WTC11 (cell line): ENCODE data around the gene TMED4. TPM values are rescaled to one million over a fixed set of nuclear protein-coding genes. Genes with fewer than 3 reads are reported as not detected.

Experiments used
- ATAC-seq: fragments of 200-7000 bp; cut with Tn5 transposase; 2 replicates; pipeline ENCODE4 v1.10.0; 2021; ENCODE audit warnings: mild to moderate bottlenecking, moderate library complexity
- CTCF ChIA-PET: fragments of 300-600 bp; sonication (Branson Sonifier 250); formaldehyde crosslinking; loops from one replicate; lab custom pipeline; 2021; ENCODE audit warnings: antibody characterized with exemption; lab: Charles Lee
- POLR2A ChIA-PET: fragments of 350-600 bp; sonication (Branson Sonifier 250); formaldehyde crosslinking; loops from one replicate; lab custom pipeline; 2021; ENCODE audit warnings: antibody characterized with exemption; lab: Charles Lee
- DNase-seq: peaks from one replicate; pipeline ENCODE4 v3.0.0; 2021; ENCODE audit warnings: low spot score
- H3K27ac Mint-ChIP-seq: 2 replicates; pipeline ENCODE4 v1.8.0; 2021; ENCODE audit warnings: mixed read lengths
- H3K27me3 Mint-ChIP-seq: 2 replicates; pipeline ENCODE4 v1.8.0; 2021; ENCODE audit warnings: low read depth, mild to moderate bottlenecking, moderate library complexity, mixed read lengths
- H3K36me3 Mint-ChIP-seq: 2 replicates; pipeline ENCODE4 v1.8.0; 2021; ENCODE audit warnings: mixed read lengths
- H3K4me1 Mint-ChIP-seq: 2 replicates; pipeline ENCODE4 v1.8.0; 2022; ENCODE audit warnings: mixed read lengths
- H3K4me3 Mint-ChIP-seq: 2 replicates; pipeline ENCODE4 v1.8.0; 2021; ENCODE audit warnings: mild to moderate bottlenecking, moderate library complexity, mixed read lengths
- H3K9me3 Mint-ChIP-seq: 2 replicates; pipeline ENCODE4 v1.8.0; 2021; ENCODE audit warnings: mixed read lengths
- ATF3 ChIP-seq: sonication (generic); formaldehyde crosslinking; conservative IDR thresholded peaks from 2 replicates; pipeline ENCODE4 v1.8.1; 2022; ENCODE audit warnings: mild to moderate bottlenecking, missing genetic modification reagents
- ELF4 ChIP-seq: sonication (generic); formaldehyde crosslinking; IDR thresholded peaks from 2 replicates; pipeline ENCODE4 v1.8.1; 2022; ENCODE audit warnings: low read depth, mild to moderate bottlenecking, moderate library complexity, missing genetic modification reagents
- FOXK1 ChIP-seq: sonication (generic); formaldehyde crosslinking; IDR thresholded peaks from 2 replicates; pipeline ENCODE4 v1.8.0; 2022; ENCODE audit warnings: mild to moderate bottlenecking, moderate library complexity, missing genetic modification reagents
- IRF2 ChIP-seq: sonication (generic); formaldehyde crosslinking; IDR thresholded peaks from 2 replicates; pipeline ENCODE4 v1.8.0; 2022; ENCODE audit warnings: low read depth, missing genetic modification reagents, borderline replicate concordance
- KAT7 ChIP-seq: sonication (generic); formaldehyde crosslinking; IDR thresholded peaks from 2 replicates; pipeline ENCODE4 v1.8.1; 2023; ENCODE audit warnings: missing genetic modification reagents, mild to moderate bottlenecking, borderline replicate concordance
- MYBL2 ChIP-seq: sonication (generic); formaldehyde crosslinking; IDR thresholded peaks from 2 replicates; pipeline ENCODE4 v1.8.1; 2023; ENCODE audit warnings: mild to moderate bottlenecking, moderate library complexity, missing genetic modification reagents
- NFATC4 ChIP-seq: fragments of 250-450 bp; sonication (Bioruptor Pico); IDR thresholded peaks from 2 replicates; pipeline ENCODE4 v1.9.0; 2021; ENCODE audit warnings: mild to moderate bottlenecking
- NR1H2 ChIP-seq: sonication (generic); formaldehyde crosslinking; IDR thresholded peaks from 2 replicates; pipeline ENCODE4 v1.9.0; 2021; ENCODE audit warnings: mild to moderate bottlenecking, moderate library complexity, missing genetic modification reagents
- RELA ChIP-seq: sonication (generic); formaldehyde crosslinking; IDR thresholded peaks from 2 replicates; pipeline ENCODE4 v1.8.1; 2022; ENCODE audit warnings: missing genetic modification reagents, mild to moderate bottlenecking, borderline replicate concordance
- RORB ChIP-seq: fragments of 250-450 bp; sonication (Bioruptor Pico); IDR thresholded peaks from 2 replicates; pipeline ENCODE4 v1.9.0; 2021; ENCODE audit warnings: mild to moderate bottlenecking
- SMAD4 ChIP-seq: sonication (generic); formaldehyde crosslinking; IDR thresholded peaks from 2 replicates; pipeline ENCODE4 v1.8.0; 2022; ENCODE audit warnings: mild to moderate bottlenecking, missing genetic modification reagents
- SP1 ChIP-seq: sonication (generic); formaldehyde crosslinking; conservative IDR thresholded peaks from 2 replicates; pipeline ENCODE4 v1.8.1; 2022; ENCODE audit warnings: missing genetic modification reagents
- USF2 ChIP-seq: sonication (generic); formaldehyde crosslinking; IDR thresholded peaks from 2 replicates; pipeline ENCODE4 v1.8.1; 2023; ENCODE audit warnings: mild to moderate bottlenecking, missing genetic modification reagents, moderate library complexity
- ZNF263 ChIP-seq: sonication (generic); formaldehyde crosslinking; IDR thresholded peaks from 2 replicates; pipeline ENCODE4 v1.8.1; 2022; ENCODE audit warnings: low read depth, mild to moderate bottlenecking, moderate library complexity, missing genetic modification reagents
- ZNF396 ChIP-seq: fragments of 250-450 bp; sonication (Bioruptor Pico); IDR thresholded peaks from 2 replicates; pipeline ENCODE4 v1.8.0; 2021; ENCODE audit warnings: mild to moderate bottlenecking, moderate library complexity, borderline replicate concordance
- total RNA-seq: library from RNA; stranded (reverse); gene quantifications from 3 replicates; pipeline ENCODE4 v1.2.3, GENCODE V29; 2021
- TF ChIP-seq, protein P1 (sequence below): sonication (generic); formaldehyde crosslinking; IDR thresholded peaks from 2 replicates; pipeline ENCODE4 v1.8.1; 2023; ENCODE audit warnings: mild to moderate bottlenecking, moderate library complexity, missing genetic modification reagents
- TF ChIP-seq, protein P2 (sequence below): sonication (generic); formaldehyde crosslinking; IDR thresholded peaks from 2 replicates; pipeline ENCODE4 v1.8.1; 2022; ENCODE audit warnings: low read depth, missing genetic modification reagents, borderline replicate concordance
- TF ChIP-seq, protein P3 (sequence below): sonication (generic); formaldehyde crosslinking; IDR thresholded peaks from 2 replicates; pipeline ENCODE4 v1.8.0; 2023; ENCODE audit warnings: missing genetic modification reagents
- TF ChIP-seq, protein P4 (sequence below): fragments of 250-450 bp; sonication (Bioruptor Pico); conservative IDR thresholded peaks from 2 replicates; pipeline ENCODE4 v1.9.0; 2021; ENCODE audit warnings: mild to moderate bottlenecking

TMED4 gene
- total RNA-seq, 1 experiment from 2014 or later = 58.6 TPM

DNA sequence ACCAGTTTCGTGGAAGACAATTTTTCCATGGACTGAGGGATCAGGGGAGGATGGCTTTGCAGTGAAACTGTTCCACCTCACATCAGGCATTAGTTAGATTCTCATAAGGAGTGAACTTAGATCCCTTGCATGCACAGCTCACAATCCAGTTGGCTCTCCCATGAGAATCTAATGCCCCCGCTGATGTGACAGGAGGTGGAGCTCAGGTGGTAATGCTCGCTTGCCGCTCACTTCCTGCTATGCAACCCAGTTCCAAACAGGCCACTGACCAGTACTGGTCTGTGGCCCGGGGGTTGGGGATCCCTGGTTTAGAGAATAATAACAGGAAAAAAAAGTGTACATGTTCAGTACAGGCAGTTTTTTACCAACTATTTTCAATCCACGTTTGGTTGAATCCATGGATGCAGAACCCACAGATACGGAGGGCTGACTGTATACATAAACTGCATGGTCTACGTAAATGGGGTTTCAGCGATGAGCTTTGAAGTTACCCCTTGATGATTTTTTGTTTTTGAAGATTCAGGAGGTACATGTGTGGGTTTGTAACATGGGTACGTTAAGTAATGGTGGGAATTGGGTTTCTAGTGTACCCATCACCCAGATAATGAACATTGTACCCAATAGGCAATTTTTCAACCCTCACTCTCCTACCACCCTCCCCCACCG lies 48.9 kb upstream of the TMED4 start:
- Mint-ChIP-seq H3K9me3 (no peaks in the 10 kb centered on the region), H3K27me3 (no peaks in the 10 kb centered on the region), H3K36me3 (peaks cover 5% of the 10 kb centered on the region; the same call in 1 of the 2 replicates), H3K4me3 (peak overlapping the region; percentile 32), H3K4me1 (peaks cover 37% of the 10 kb centered on the region), H3K27ac (peak overlapping the region; percentile 45)
- ChIA-PET CTCF (interaction anchor here (1.3 to 1.5 kb wide), 2 partner anchors 65 to 70 kb away, joined by 3 to 4 read pairs; no protein-coding TSS in a partner anchor), POLR2A (interaction anchor here (0.6 to 1.2 kb wide), 3 partner anchors 9 to 1518 kb away, joined by 3 to 4 read pairs (median 4); no protein-coding TSS in a partner anchor)
- DNase-seq = no peak
- no peak for ATAC-seq
- no peak for TF ChIP-seq ZNF263 (CRISPR knock-in tag)
- no peak for TF ChIP-seq SMAD4 (CRISPR knock-in tag)
- TF ChIP-seq ATF3 (CRISPR knock-in tag) = no peak
- no peak for TF ChIP-seq KAT7 (CRISPR knock-in tag)
- no peak for TF ChIP-seq RORB
- no peak for TF ChIP-seq USF2

GRCh38 chr7:44629829-44630522 lies 47.9 kb upstream of the TMED4 start:
- no peak for ATAC-seq
- POLR2A ChIA-PET = no interaction called here
- no peaks in the 10 kb centered on the region for H3K9me3 Mint-ChIP-seq
- peaks cover 27% of the 10 kb centered on the region for H3K4me1 Mint-ChIP-seq
- no peak overlapping the region for H3K4me3 Mint-ChIP-seq
- no peaks in the 10 kb centered on the region for H3K27me3 Mint-ChIP-seq
- no peak for TF ChIP-seq MYBL2 (CRISPR knock-in tag)
- TF ChIP-seq IRF2 (CRISPR knock-in tag) = no peak
- no peak for TF ChIP-seq ZNF396 (CRISPR knock-in tag)
- TF ChIP-seq, protein P1, sequence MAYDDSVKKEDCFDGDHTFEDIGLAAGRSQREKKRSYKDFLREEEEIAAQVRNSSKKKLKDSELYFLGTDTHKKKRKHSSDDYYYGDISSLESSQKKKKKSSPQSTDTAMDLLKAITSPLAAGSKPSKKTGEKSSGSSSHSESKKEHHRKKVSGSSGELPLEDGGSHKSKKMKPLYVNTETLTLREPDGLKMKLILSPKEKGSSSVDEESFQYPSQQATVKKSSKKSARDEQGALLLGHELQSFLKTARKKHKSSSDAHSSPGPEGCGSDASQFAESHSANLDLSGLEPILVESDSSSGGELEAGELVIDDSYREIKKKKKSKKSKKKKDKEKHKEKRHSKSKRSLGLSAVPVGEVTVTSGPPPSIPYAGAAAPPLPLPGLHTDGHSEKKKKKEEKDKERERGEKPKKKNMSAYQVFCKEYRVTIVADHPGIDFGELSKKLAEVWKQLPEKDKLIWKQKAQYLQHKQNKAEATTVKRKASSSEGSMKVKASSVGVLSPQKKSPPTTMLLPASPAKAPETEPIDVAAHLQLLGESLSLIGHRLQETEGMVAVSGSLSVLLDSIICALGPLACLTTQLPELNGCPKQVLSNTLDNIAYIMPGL (CRISPR knock-in tag) = no peak
- TF ChIP-seq SP1 (CRISPR knock-in tag) = no peak
- TF ChIP-seq NFATC4 (CRISPR knock-in tag) = no peak
- TF ChIP-seq, protein P2, sequence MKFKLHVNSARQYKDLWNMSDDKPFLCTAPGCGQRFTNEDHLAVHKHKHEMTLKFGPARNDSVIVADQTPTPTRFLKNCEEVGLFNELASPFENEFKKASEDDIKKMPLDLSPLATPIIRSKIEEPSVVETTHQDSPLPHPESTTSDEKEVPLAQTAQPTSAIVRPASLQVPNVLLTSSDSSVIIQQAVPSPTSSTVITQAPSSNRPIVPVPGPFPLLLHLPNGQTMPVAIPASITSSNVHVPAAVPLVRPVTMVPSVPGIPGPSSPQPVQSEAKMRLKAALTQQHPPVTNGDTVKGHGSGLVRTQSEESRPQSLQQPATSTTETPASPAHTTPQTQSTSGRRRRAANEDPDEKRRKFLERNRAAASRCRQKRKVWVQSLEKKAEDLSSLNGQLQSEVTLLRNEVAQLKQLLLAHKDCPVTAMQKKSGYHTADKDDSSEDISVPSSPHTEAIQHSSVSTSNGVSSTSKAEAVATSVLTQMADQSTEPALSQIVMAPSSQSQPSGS (CRISPR knock-in tag) = no peak
- TF ChIP-seq ZNF263 (CRISPR knock-in tag) = no peak
- TF ChIP-seq NR1H2 (CRISPR knock-in tag) = no peak
- no peak for TF ChIP-seq ELF4 (CRISPR knock-in tag)
- TF ChIP-seq, all 79 proteins: peak for 0
- CTCF ChIA-PET = interaction anchor here (1.3 to 1.5 kb wide), 2 partner anchors 64 to 71 kb away, joined by 3 to 4 read pairs; no protein-coding TSS in a partner anchor
- no peak overlapping the region for H3K27ac Mint-ChIP-seq
- DNase-seq = no peak
- peaks cover 9% of the 10 kb centered on the region for H3K36me3 Mint-ChIP-seq

DNA sequence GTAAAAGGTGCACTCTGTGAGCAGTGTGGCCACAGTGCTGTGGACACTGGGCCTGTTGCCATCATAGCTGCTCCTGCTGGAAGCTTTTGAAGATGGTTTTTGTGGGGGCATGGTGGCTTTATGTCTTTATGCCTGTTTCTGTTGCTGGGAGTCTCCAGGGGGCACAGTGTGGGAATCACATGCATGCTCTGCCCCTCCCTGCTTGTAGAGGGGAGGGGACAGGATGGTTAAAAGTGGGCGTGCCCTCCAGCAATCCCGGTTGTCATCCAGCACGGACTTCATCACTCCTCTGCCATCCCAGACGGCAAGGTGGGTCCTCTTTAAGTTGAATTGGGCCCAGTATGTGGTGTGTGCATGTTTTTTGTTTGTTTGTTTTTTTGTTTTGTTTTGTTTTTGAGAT lies 44.6 kb upstream of the TMED4 start:
- POLR2A ChIA-PET = no interaction called here
- ATAC-seq = peak; percentile 70
- H3K36me3 Mint-ChIP-seq = peaks cover 14% of the 10 kb centered on the region
- no peak for DNase-seq
- no peak overlapping the region for H3K4me3 Mint-ChIP-seq
- H3K4me1 Mint-ChIP-seq = peaks cover 19% of the 10 kb centered on the region
- no peaks in the 10 kb centered on the region for H3K27me3 Mint-ChIP-seq
- CTCF ChIA-PET = no interaction called here
- TF ChIP-seq FOXK1 (no peak), NFATC4 (CRISPR knock-in tag) (no peak), SMAD4 (CRISPR knock-in tag) (no peak), RELA (CRISPR knock-in tag) (no peak)
- TF ChIP-seq, protein P3, sequence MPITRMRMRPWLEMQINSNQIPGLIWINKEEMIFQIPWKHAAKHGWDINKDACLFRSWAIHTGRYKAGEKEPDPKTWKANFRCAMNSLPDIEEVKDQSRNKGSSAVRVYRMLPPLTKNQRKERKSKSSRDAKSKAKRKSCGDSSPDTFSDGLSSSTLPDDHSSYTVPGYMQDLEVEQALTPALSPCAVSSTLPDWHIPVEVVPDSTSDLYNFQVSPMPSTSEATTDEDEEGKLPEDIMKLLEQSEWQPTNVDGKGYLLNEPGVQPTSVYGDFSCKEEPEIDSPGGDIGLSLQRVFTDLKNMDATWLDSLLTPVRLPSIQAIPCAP (CRISPR knock-in tag) = no peak
- TF ChIP-seq, protein P4, sequence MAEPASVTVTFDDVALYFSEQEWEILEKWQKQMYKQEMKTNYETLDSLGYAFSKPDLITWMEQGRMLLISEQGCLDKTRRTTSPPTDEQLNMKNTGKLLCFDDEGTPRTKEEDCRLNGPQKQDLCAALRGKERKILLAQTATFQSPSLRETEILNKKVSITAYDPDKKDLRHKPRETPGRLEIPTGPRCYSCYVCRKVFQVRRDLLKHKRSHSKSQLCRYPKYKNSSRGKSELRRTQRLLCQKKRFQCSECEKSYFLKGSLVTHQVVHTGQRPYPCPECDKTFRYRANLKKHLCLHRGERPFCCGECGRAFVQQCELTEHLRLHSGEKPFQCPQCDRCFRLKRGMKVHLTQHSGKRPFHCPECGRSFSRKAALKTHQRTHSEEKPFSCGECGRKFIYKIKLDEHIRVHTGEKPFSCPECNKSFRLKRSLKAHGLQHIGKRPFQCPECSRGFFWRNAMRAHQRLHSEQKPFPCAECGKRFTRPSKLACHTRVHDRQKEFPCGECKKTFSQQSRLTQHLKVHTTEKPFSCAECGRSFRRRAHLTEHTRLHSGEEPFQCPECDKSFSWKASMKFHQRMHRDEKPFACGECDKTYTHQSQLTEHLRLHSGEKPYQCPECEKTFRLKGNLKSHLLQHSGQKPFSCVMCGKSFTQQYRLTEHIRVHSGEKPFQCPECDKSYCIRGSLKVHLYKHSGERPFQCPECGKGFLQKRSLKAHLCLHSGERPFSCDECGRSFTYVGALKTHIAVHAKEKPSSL = no peak
- TF ChIP-seq, all 79 proteins: peak for 0
- Mint-ChIP-seq H3K27ac (0 out of 2 replicates have a peak overlapping the region, but pooled peaks have one; percentile 23), H3K9me3 (no peaks in the 10 kb centered on the region)
